ENCODE measurements around the gene SLC1A4.
"Not testable (repeated sequence)": the region's sequence is repeated elsewhere in the genome, so short reads cannot be mapped to it uniquely, and the experiment has no call there.

The SLC1A4 gene

GRCh38 chr2:65013776-65014175 is 24.6 kb downstream of the SLC1A4 start:
- TF ChIP-seq CTCF (IDR thresholded peaks at IDR 0.05; ENCODE audit: insufficient read depth, missing control alignments) = no peak
- FAIRE-seq (no peak), DNase-seq (ENCODE audit: insufficient read length, low spot score) (no peak)

GRCh38 chr2:65015731-65016130 is 26.5 kb downstream of the SLC1A4 start:
- no peak for TF ChIP-seq CTCF (IDR thresholded peaks at IDR 0.05; ENCODE audit: insufficient read depth, missing control alignments)
- FAIRE-seq (no peak), DNase-seq (ENCODE audit: insufficient read length, low spot score) (no peak)

- DNase-seq (ENCODE audit: insufficient read length, low spot score) = no peak
- FAIRE-seq = no peak
- no peak for TF ChIP-seq CTCF (IDR thresholded peaks at IDR 0.05; ENCODE audit: insufficient read depth, missing control alignments)
Measured at GRCh38 chr2:65016789-65017188, 27.6 kb downstream of the SLC1A4 start.

- peak; percentile 3 for TF ChIP-seq CTCF (IDR thresholded peaks at IDR 0.05; ENCODE audit: insufficient read depth, missing control alignments)
- no peak for FAIRE-seq
Measured at GRCh38 chr2:65017335-65017734, 28.1 kb downstream of the SLC1A4 start.

GRCh38 chr2:65018141-65018582 is 29.0 kb downstream of the SLC1A4 start:
- TF ChIP-seq CTCF (IDR thresholded peaks at IDR 0.05; ENCODE audit: insufficient read depth, missing control alignments) = no peak
- FAIRE-seq = no peak

More at GRCh38 chr2:65017335-65017734, 28.1 kb downstream of the SLC1A4 start:
- no peak for DNase-seq (ENCODE audit: insufficient read length, low spot score)

GRCh38 chr2:65019010-65019409 is 29.8 kb downstream of the SLC1A4 start:
- no peak for TF ChIP-seq CTCF (IDR thresholded peaks at IDR 0.05; ENCODE audit: insufficient read depth, missing control alignments)
- DNase-seq (ENCODE audit: insufficient read length, low spot score) (no peak), FAIRE-seq (no peak)

More at GRCh38 chr2:65018141-65018582, 29.0 kb downstream of the SLC1A4 start:
- DNase-seq (ENCODE audit: insufficient read length, low spot score) = no peak

- DNase-seq (ENCODE audit: insufficient read length, low spot score) = no peak
- no peak for TF ChIP-seq CTCF (IDR thresholded peaks at IDR 0.05; ENCODE audit: insufficient read depth, missing control alignments)
- no peak for FAIRE-seq
Measured at GRCh38 chr2:65019675-65020195, 30.5 kb downstream of the SLC1A4 start.

GRCh38 chr2:65020251-65020650 is 31.1 kb downstream of the SLC1A4 start:
- DNase-seq (ENCODE audit: insufficient read length, low spot score); FAIRE-seq: not testable (repeated sequence)
